Superior temporal gyrus (tissue), 1 donor: Measurements from ENCODE around the gene DLGAP1.
A peak's percentile ranks its signal among the peaks of the same experiment; 100 is the strongest.
"Not testable (repeated sequence)": the region's sequence is repeated elsewhere in the genome, so short reads cannot be mapped to it uniquely, and the experiment has no call there.

Experiments used
- DNase-seq: peaks from one replicate; pipeline ENCODE4 v3.0.0-alpha.2; 2016; ENCODE audit errors: extremely low spot score

The DLGAP1 gene

DNA sequence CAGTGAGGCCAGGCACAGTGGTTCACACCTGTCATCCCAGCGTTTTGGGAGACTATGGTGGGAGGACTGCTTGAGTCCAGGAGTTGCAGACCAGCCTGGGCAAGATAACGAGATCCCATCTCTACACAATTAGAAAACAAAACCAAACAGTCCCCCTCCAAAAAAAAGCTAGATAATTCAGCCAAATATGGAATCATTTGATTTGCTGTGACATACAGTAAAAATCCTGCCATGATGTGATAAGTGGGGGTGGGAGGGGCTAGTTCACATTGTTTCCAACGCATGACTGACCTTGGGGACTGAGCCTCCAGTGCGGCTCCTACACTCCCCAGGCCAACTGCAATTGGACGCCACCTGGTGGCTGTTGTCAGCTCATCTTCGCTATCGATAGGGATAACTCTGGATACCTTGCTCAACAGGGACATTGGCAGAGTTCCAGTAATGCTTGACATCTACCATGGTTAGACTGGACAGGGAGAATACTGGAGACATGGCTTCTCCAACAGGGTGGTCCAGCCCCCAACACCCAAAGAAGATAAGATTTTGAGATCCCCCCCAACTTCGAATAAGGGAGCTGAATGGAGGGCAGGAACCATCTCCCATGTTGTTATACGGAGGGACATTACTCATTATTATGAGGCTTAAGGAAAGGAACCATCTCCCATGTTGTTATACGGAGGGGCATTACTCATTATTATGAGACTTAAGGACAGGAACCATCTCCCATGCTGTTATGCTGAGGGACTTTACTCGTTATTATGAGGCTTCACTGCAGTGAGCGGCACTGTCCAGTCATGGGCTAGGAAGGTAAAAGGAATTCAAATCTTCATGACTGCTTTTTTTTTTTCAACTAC lies 869.2 kb downstream of the DLGAP1 start:
- peak; percentile 82 for DNase-seq

DNA sequence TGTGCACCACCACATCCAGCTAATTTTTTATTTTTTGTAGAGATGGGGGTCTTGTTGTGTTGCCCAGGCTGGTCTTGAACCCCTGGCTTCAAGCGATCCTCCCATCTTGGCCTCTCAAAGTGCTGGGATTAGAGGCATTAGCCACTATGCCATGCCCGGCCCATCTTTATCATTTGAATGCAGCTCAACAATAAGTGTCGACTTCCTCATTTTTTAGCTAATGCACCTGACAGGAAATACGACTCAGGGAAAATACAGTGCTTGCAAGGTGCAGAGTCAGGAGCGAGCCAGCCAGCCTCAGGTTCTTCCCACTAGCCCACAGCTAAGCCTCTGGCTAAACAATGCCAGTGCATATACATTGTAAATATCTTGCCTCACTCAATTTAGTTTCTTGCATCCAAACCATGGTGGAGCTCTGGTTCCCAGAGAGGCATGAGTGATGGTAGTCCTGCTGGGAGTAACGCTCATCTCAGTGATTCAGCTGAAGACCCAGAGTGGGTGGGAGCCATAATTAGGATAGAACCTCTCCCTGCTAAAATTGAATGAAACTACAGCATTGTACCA lies 870.1 kb downstream of the DLGAP1 start:
- peak; percentile 37 for DNase-seq

DNA sequence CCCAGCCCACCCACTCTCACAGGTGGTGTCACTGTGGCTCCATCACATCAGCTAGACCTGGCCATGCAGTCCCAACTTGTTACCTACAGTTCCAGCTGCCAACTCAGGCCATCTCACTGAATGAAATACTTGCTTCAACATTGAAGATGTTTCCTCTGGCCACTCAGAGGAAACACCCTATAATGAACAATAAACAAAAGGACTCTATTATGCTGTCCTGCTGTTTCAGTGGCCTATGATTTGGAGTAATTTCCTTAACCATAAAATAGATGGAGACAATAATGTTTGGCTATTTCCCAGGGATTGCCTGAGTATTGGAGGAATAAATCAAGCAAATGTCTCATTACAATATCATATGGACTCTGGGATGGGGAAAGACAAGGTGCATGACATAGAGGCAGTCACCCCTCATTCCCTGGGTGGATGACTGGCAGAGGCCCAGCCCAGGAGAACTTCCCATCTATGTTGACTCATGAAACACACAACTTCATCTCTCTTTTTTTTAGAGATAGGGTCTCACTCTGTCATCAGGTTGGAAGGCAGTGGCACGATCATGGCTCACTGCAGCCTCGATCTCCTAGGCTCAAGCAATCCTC lies 870.7 kb downstream of the DLGAP1 start:
- peak; percentile 16 for DNase-seq

DNA sequence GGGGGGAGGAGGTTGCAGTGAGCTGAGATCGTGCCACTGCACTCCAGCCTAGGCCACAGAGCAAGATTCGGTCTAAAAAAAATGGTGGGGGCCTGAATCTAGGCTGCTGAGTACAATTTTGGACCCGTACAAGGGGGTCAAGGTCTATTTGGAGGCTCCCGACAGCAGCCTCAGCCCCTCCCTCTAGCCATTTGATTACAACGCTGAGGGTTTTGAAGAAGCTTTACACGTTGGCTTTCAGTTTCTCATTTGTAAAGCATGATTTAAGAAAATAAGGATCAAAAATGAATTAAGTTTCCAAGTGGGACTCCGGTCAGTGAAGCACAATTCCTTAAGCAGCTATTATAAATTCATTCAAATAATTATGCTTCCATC lies 871.2 kb downstream of the DLGAP1 start:
- no peak for DNase-seq

DNA sequence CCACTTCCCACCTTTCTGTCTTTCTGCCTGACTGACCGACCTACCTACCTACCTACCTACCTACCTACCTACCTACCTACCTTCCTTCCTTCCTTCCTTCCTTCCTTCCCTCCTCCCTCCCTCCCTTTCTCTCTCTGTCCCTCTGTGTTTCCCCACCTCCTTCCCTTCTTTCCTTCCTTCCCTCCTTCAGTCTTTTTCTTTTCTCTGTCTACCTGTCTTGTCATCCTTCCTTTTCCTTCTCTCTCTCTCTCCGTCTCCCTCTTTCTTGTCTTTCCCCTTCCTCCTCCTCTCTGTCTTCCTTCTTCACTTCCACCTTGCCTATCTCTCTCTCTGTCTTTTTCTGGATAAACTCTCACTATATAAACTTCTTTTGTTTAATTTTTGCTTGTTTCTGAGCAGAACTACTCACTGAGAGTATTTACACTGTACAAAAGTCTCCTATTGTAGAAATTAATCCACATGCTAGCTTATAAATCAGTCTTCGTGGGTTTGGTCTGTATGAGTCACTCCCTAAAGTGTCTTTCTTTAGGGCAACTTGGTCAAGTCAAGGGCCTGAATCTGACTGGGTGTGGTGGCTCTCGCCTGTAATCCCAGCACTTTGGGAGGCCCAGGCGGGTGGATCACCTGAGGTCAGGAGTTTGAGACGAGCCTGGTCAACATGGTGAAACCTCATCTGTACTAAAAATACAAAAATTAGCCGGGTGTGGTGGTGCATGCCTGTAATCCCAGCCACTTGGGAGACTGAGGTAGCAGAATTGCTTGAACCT lies 871.8 kb downstream of the DLGAP1 start:
- DNase-seq, result not testable (repeated sequence)

DNA sequence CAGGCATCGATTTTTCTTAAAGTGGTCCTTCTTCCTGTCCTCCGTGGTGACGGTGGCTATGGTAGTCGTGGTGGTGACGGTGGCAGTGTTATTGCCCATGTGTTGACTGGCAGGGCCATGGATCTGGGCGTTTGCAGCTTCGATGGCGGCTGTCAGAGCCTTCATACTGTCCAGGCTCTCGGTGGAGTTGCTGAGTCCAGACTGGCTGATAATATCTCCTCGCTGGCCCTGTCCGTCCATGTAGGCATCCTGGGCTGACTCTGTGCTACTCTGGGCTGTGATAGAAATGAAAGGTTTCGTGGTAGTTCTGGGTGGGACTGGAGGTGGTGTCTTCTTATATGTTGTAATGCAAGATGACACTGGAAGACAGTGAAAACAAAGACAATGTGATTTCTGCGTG lies 873.2 kb downstream of the DLGAP1 start:
- peak; percentile 4 for DNase-seq

DNA sequence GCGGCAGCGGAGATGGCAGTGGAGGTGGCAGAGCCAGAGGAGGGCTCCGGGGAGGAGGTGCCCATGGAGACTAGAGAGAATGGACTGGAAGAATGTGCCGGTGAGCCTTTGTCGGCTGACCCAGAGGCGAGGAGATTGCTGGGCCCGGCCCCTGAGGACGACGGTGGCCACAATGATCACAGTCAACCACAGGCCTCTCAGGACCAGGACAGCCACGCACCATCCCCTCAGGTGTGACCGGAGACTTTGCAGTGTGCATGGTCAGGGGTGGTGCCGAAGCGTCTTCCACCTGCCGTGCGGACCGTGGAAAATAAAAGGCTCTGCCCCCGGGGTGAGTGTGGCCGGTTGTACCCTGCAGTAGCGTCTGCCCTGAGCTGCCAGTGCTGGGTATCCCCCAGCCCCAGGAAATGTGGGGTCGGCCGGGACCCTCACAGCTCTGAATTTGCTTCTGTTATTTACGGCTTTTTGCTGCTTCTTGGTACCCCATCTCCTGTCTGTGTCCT lies 874.5 kb downstream of the DLGAP1 start:
- DNase-seq, result not testable (repeated sequence)

DNA sequence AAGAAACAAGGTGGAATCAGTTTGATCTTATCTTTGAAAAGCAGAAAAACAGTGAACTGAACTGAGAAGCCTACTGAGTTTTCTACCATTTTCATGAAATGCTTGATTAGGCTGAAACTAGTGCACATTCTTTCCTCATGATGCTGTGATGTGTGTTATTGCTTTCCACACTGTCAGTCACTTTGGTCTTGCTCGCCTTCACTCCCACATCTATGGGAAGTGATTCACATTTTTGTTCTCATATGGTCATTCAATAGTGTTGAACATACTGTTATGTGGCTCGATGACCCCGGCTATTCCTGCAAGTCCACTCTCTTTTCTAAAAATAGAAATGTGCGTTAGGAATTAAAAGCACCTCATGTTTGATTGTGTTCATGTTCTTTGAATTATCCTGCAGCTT lies 875.4 kb downstream of the DLGAP1 start:
- peak; percentile 5 for DNase-seq

DNA sequence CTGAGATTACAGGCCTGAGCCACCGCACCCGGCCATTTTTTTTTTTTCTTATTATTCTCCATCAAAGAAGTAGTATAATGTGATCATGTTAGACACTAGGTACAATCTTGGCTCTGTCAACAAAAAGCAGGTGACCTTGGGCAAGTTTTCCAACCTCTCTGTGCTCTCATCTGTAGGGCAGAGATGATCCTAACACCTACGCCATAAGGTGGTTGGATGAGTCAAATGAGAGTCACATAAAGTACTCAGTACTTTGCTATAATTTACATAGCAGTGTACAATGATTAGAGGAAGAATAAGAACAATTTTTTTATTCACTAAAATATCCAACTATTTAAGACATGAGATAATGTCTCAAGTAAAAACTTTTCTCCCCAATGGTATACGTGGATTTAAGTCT lies 876.5 kb downstream of the DLGAP1 start:
- peak; percentile 3 for DNase-seq

DNA sequence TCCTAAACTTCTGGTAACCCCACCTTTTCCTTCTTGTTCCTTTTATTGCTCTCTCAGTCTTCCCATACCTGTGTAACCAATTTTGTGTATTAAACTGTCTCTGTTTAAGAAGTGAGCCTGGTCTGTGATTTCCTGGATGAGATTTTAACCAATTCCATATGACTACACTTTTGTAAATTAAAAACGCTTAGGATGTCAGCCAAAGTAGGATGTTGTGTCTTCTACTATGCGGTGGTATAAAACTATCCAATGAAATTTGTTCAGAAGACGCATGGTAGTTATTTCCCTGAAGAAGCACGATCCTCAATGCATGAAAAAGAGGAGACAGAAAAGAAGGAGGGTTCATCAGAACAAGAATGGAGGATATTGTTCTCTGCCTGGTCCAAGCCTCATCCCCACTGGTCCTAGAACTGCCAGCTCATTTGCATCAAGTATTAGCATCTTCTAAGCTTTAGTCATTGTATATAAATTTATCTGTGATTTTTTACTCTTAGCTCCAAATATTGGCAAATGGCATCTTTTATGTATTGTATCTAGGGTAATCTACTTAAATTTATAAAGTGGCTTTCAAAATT lies 877.7 kb downstream of the DLGAP1 start:
- peak; percentile 47 for DNase-seq

DNA sequence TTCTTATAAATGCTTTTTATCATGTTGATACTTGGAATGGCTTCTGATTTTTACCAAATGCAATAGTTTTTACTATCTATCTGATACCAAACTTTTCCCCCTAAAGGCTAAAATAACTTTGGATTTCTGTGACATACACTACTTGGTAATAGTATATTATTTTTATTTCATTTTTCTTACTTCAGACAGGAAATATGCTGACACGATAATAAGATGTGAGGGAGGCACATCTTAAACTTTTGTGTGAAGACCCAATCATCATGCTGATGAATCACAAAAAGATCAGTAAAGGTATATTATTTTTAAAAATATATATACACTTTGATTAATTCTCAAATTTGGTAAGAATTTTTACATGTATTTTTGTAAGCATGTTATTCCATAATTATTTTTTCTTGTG lies 882.3 kb downstream of the DLGAP1 start:
- no peak for DNase-seq

DNA sequence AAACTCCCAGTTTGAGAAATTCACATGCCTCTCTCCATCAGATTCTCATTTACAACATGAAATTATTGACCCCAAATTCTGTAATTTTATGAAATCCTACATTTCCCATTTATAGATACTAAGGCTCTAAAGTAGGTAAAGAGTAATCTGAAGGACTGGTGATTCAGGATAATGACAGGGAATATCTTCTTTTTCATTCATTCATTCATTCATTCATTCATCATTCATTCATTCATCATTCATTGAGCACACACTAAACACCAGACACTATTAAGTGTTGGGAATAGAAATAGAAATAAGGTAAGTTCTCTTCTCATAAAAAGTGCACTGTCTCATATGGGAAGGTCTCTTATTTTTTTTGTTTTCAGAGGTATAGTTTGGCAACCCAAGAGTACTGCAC lies 888.3 kb downstream of the DLGAP1 start:
- DNase-seq, result no peak

DNA sequence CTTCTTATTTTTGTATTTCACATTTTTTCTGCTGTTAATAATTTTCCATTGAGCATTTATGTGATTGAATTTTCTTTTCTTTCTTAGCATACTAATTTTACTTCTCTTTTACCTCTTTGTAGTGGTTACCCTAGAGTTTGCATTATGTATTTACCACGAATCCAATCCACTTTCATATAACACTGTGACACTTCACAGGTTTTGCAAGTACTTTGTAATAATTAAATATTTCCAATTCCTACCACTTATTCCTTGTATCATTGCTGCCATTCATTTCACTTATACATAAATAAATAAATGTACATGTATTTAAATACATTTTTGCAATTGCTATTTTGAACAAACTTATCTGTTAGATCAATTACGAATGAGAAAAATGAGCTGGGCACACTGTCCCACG lies 894.4 kb downstream of the DLGAP1 start:
- no peak for DNase-seq

DNA sequence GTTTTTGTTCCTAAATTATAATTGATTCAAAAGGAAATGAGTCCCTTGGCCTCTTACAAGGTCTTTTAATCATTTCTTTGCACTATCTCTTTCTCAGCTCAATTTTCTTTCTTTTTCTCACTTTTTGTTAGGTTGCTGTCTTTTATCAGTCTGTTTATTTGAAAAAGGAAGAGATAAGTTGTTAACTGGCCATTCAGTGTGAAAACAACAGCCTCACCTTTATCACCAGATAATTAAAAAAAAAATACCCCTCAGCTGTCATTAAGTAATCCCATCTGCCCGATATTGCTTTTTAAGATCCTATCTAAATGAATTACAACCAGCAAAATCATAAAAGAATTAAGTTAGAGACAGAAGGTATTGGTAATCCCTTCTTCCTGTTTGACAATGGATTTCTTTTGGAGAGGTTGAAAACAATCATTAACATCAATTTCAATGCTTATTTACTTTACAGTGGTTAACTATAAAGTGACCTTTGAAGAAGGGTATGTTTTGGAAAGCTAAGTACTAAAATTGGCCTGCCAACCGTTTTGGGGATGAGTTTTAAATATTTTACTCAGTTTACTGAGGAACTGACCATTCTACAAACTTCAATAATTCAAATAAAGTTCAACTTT lies 900.2 kb downstream of the DLGAP1 start:
- DNase-seq, result no peak

DNA sequence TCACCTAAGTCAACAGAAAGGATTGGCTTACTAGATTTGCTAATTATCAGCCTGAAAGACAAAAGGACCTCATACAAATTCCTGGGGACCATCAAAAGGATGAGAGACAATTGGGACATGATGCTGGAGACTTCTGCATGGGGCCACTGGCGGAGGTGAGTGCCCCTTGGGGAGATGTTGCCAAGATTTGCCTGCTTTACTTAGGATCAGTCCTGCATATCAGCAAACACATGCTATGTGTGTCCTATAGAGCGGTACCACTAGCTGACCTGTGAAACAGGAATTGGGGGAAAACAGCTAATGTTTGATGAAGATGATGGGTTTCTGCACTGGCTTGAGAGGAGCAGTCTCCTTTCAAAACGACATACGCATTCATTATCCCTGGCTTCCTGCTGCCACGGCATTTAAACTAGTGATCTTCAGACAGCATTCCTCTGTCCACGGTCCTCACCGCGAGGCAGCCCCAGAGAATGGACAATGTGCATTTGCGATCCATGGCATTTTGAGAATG lies 901.0 kb downstream of the DLGAP1 start:
- DNase-seq, result no peak

DNA sequence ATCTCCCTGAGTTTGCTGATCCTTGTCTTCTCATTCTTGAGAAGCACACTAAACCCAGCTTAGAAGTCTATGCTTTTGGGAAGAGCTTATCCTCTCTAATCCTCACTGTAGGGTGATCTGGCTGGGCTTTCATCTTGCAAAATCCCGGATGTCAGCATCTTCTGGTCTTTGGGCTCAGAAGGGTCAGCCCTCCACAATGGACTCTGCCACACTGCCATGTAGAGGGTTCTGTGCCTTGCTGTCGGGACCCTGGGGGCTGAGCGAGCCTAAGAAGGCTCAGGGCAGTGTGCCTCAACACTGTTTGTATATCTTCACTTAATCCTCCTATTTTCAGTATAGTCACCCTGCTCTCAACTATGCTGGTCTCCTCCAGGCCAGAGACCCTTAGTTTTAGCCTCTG lies 902.8 kb downstream of the DLGAP1 start:
- no peak for DNase-seq

DNA sequence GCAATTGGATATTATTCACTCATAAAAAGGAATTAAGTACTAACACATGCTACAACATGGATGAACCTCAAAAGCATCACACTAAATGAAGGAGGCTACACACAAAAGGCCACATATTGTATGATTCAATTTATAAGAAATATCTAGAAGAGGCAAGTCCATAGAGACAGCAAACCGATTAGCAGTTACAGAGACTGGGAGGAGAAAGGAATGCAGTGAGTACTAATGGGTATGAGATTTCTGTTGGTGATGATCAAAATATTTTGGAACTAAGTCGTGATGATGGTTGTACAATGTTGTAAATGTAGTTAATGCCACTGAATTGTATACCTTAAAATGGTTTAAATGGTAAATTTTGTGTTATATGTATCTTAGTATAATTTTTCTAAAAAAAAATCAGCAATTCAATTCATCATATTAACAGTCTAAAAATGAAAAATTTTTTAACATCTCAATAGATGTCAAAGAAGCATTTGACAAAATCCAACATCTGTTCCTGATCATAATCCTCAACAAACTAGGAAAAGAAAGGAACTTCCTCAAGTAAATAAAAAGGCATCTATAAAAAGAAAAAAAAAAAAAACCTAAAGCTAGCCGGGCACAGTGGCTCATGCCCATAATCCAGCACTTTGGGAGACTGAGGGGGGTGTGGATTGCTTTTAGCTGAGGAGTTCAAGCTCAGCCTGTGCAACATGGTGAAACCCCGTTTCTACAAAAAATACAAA lies 907.1 kb downstream of the DLGAP1 start:
- no peak for DNase-seq

DNA sequence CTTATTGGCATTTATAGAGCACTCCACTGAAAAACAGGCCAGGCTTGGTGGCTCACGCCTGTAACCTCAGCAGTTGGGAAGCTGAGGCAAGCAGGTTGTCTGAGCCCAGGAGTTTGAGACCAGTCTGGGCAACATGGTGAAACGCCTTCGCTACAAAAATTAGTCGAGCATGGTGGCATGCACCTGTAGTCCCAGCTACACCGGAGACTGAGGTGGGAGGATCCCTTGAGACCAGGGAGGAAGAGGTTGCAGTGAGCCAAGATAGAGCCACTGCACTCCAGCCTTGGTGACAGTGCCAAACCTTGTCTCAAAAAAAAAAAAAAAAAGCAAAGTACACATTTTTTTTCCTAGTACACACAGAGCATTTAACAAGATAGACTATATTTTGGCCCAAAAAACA lies 909.0 kb downstream of the DLGAP1 start:
- DNase-seq, result no peak

DNA sequence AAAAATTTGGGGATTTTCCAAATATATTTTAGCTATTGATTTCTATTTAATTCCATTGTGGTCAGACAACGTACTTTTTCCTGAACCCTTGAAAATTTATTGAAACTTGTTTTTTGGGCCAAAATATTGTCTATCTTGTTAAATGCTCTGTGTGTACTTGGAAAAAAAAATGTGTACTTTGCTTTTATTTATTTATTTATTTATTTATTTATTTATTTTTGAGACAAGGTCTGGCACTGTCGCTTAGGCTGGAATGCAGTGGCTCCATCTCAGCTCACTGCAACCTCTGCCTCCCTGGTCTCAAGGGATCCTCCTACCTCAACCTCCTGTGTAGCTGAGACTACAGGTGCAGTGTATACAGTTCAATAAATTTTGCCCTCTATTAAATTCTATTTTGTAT lies 910.6 kb downstream of the DLGAP1 start:
- no peak for DNase-seq

DNA sequence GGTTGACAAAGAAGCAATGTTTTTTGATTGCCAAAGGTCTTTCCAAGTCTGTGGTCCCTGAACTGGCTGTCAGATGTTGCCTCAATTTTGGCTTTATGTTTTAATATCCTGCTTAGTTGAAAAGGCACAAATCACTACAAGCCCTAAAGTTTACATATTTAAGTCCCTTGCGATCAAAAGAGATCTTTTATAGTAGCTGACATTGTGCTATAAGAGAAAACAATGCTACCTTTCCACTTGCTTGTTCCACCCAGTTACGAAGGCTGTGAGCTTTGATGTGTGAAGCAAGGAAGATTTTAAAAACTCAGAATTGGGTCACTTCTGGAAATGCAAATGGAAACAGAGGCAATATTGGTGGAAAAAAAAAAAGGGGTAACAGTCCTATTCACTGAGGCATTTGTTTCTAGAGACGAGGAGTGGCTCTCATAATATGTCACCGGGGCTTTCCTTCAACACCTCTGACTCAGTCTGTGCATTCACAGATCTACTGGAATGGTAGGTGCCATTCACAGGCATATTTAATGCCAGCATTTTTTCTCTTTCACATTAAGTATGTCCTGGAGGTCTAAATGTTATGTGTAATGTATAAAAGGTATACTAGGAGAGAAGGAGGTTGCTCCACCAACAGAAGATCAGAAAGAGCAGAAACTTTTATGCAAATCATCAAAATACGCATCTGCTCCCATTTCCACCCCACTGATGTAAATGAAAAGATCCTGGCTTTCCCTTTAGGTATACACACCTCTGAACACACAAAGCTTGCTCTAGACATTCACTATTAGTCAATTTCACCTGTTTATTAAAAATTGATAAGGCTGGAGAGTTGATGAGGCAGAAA lies 913.3 kb downstream of the DLGAP1 start:
- no peak for DNase-seq
